Small intestine (tissue), 7 donors: ENCODE measurements around the gene UPF1. TPM values are rescaled to one million over a fixed set of nuclear protein-coding genes. Genes with fewer than 3 reads are reported as not detected.

Source experiments
- DNase-seq, 2 donors: peaks; one replicate each; pipeline versions ENCODE4 v3.0.0 to v3.0.0-alpha.2; 2013
- FAIRE-seq: peaks from 2 replicates; lab custom pipeline; 2012; peaks lifted over from hg19 to GRCh38; lab: Jason Lieb, UNC
- H3K27ac ChIP-seq, 3 donors: one replicate each; pipeline ENCODE4 v1.5.1; 2013; ENCODE audit warnings: low read length in 2 of 3, mild to moderate bottlenecking in 2 of 3, control low read depth in 1 of 3, inconsistent platforms in 1 of 3, low read depth in 1 of 3, moderate library complexity in 1 of 3
- H3K27me3 ChIP-seq, 3 donors: one replicate each; pipeline ENCODE4 v1.6.1; 2013; ENCODE audit warnings: low read length in 3 of 3, inconsistent platforms in 1 of 3; ENCODE audit not compliant: control insufficient read depth in 3 of 3, insufficient read depth in 3 of 3
- H3K36me3 ChIP-seq, 3 donors: one replicate each; pipeline ENCODE4 v1.6.1; 2013; ENCODE audit warnings: low read length in 3 of 3, inconsistent platforms in 1 of 3, low read depth in 1 of 3, mild to moderate bottlenecking in 1 of 3, moderate library complexity in 1 of 3; ENCODE audit not compliant: control insufficient read depth in 3 of 3, insufficient read depth in 2 of 3
- H3K4me1 ChIP-seq, 3 donors: one replicate each; pipeline ENCODE4 v1.6.1; 2013; ENCODE audit warnings: low read length in 2 of 3, inconsistent platforms in 1 of 3, low read depth in 1 of 3, mild to moderate bottlenecking in 1 of 3, moderate library complexity in 1 of 3; ENCODE audit not compliant: control insufficient read depth in 3 of 3, insufficient read depth in 2 of 3
- H3K4me3 ChIP-seq, 3 donors: one replicate each; pipeline ENCODE4 v1.5.1; 2013; ENCODE audit warnings: low read length in 3 of 3, control low read depth in 1 of 3, inconsistent platforms in 1 of 3, low read depth in 1 of 3, mild to moderate bottlenecking in 1 of 3, moderate library complexity in 1 of 3
- H3K9me3 ChIP-seq, 2 donors: one replicate each; pipeline ENCODE4 v1.6.1; 2013; ENCODE audit warnings: low read depth in 1 of 2, low read length in 1 of 2; ENCODE audit not compliant: control insufficient read depth in 2 of 2, insufficient read depth in 1 of 2
- WGBS, 3 donors: extraction: QIAGEN DNeasy Blood & Tissue Kit; methylation state at CpG; one replicate each; pipeline ENCODE4 v1.1.7; 2013; 5-methylcytosine and 5-hydroxymethylcytosine counted together
- polyA plus RNA-seq, 4 donors: library from polyadenylated mRNA; stranded (reverse) in 3 of 4; unstranded in 1 of 4; fragments of 200-250 nt in 3 of 4; fragments of 120-200 nt in 1 of 4; gene quantifications; one replicate each; pipeline versions ENCODE4 v1.2.1 to v1.2.3, GENCODE V29; 2013
- donor health status: healthy with polysubstance abuse.
- donor health status: control.
- donor health status: control.
- donor health status: Bipolar disorder and iron deficiency.
- donor health status: healthy.

UPF1 gene
- polyA plus RNA-seq, 4 donors, result 37.6 to 55.1 (median 41.8) TPM

DNA sequence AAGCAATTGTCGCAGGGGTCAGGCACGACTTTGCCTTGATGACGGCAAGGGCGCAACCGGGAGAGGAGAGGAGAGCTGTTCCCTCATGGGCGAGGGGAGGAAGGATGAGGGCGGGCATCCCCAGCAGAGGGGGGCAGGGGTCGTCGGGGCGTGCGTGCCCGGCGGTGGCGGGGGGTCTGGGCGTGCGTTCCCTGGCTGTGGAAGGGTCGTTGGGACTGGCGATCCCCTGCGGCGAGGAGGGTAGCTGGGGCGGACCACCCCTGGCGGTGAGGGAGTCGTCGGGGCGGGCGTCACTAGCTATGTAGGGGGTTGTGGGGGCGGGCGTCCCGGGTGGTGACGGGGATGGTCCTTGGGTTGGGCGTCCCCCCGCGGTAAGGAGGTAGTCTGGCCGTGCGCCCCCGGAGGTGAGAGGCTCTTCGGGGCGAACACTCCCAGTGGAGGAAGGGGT lies 42.3 kb upstream of the UPF1 start:
- no peak overlapping the region for H3K27ac ChIP-seq
- H3K27me3 ChIP-seq, result peaks cover 13 to 89% (median 52%) of the 10 kb centered on the region in 3 donors
- no peaks in the 10 kb centered on the region for H3K36me3 ChIP-seq
- no peak for FAIRE-seq
- H3K4me3 ChIP-seq, result peak overlapping the region in 1 of 3 donors; percentile 24
- WGBS, 3 donors, result 3 to 11% (median 8%) methylated on average over 36 to 38 of the region's 38 CpGs
- H3K4me1 ChIP-seq, result peaks cover 0 to 34% (median 3%) of the 10 kb centered on the region in 3 donors
- no peaks in the 10 kb centered on the region for H3K9me3 ChIP-seq
- DNase-seq, result no peak

DNA sequence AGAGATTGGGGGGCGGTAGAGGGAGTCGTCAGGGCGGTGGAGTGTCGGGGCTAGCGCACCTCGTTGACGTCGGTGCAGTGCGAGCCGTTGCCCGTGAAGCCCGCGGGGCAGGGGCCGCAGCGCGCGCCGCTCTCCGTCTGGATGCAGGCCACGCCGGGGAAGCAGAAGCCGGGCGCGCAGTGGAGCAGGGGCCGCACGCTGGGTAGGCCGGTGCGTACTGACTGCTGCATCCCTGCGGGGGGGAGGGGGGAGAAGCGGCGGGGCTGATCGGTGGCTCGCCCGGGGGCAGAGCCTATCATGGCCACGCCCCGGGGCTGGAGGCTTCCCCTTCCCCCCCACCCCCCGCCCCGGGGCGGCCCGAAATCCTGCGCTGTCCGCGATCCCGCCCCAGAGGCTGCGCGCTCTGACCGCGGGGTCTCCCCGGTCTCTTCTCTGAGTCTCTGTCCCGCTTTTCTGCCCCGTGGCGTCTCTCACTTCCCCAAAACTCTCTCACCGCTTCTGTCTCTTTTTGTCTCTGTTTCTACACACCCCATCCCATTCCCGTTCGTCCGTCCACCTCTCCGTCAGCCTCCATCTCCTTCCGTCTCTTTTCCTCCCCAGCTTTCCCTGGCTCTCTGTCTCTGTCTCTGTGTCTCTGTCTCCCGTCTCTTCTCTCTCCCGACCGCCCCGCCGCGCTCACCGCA lies 41.7 kb upstream of the UPF1 start:
- Histone ChIP-seq H3K4me1 (peaks cover 0 to 31% (median 3%) of the 10 kb centered on the region in 3 donors), H3K4me3 (peak overlapping the region in 1 of 3 donors; percentile 24), H3K27ac (no peak overlapping the region), H3K27me3 (peaks cover 13 to 84% (median 52%) of the 10 kb centered on the region in 3 donors), H3K36me3 (no peaks in the 10 kb centered on the region), H3K9me3 (no peaks in the 10 kb centered on the region)
- WGBS, 3 donors, result 1 to 4% (median 2%) methylated on average over 33 to 63 of the region's 65 CpGs
- DNase-seq (peak in 1 of 2 donors; percentile 39), FAIRE-seq (no peak)

- WGBS, 3 donors, result 3 to 5% (median 4%) methylated on average over 57 to 61 of the region's 61 CpGs
- peaks cover 13 to 78% (median 55%) of the 10 kb centered on the region in 3 donors for H3K27me3 ChIP-seq
- no peak for FAIRE-seq
These were observed 41.0 kb upstream of the UPF1 start, which contains the start of gene COMP for GRCh38 chr19:18790566-18791314. Gene COMP, minus strand, starts transcription at chr19:18791305. Its CDS starts 36 bp downstream, at chr19:18791269.

GRCh38 chr19:18791315-18791678 lies 40.5 kb upstream of the UPF1 start:
- FAIRE-seq (no peak), DNase-seq (peak in 1 of 2 donors; percentile 1)
- Histone ChIP-seq H3K27me3 (peaks cover 13 to 73% (median 53%) of the 10 kb centered on the region in 3 donors), H3K4me3 (no peak overlapping the region), H3K36me3 (no peaks in the 10 kb centered on the region), H3K27ac (no peak overlapping the region), H3K4me1 (peaks cover 0 to 32% (median 0%) of the 10 kb centered on the region in 3 donors), H3K9me3 (no peaks in the 10 kb centered on the region)
- WGBS, 3 donors, result 17 to 30% (median 26%) methylated on average over 21 of the region's 21 CpGs

More at GRCh38 chr19:18790566-18791314, 41.0 kb upstream of the UPF1 start, which contains the start of gene COMP:
- no peaks in the 10 kb centered on the region for H3K36me3 ChIP-seq
- no peak within 1 kb of the TSS for H3K4me3 ChIP-seq
- H3K9me3 ChIP-seq, result no peaks in the 10 kb centered on the region
- no peak within 1 kb of the TSS for H3K27ac ChIP-seq
- peak in 1 of 2 donors; percentile 39 for DNase-seq
- peaks cover 0 to 30% (median 0%) of the 10 kb centered on the region in 3 donors for H3K4me1 ChIP-seq

DNA sequence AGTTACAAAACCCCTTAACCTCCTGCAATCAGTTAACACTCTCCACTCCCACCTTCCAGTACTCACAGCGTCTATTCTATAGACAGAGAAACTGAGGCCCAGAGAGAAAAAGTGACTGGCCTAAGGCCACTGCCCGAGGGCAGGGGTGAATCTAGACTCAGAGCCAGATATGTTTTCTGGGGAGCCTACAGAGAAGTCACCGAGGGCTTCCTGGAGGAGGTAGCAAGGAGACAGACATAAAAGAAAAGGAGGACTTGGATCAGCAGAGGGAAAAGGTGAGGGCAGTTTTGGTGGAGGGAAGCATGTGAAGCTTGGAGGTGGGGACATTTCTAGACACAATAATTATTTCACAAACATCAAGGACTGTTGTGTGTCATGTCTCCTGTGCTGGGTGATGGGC lies 39.1 kb upstream of the UPF1 start:
- Histone ChIP-seq H3K36me3 (no peaks in the 10 kb centered on the region), H3K27ac (no peak overlapping the region), H3K4me1 (peaks cover 0 to 38% (median 0%) of the 10 kb centered on the region in 3 donors), H3K27me3 (peaks cover 13 to 59% (median 42%) of the 10 kb centered on the region in 3 donors), H3K9me3 (no peaks in the 10 kb centered on the region), H3K4me3 (no peak overlapping the region)
- no peak for FAIRE-seq
- DNase-seq, result no peak
- WGBS, 3 donors, result 64 to 84% (median 71%) methylated on average over 3 of the region's 3 CpGs

DNA sequence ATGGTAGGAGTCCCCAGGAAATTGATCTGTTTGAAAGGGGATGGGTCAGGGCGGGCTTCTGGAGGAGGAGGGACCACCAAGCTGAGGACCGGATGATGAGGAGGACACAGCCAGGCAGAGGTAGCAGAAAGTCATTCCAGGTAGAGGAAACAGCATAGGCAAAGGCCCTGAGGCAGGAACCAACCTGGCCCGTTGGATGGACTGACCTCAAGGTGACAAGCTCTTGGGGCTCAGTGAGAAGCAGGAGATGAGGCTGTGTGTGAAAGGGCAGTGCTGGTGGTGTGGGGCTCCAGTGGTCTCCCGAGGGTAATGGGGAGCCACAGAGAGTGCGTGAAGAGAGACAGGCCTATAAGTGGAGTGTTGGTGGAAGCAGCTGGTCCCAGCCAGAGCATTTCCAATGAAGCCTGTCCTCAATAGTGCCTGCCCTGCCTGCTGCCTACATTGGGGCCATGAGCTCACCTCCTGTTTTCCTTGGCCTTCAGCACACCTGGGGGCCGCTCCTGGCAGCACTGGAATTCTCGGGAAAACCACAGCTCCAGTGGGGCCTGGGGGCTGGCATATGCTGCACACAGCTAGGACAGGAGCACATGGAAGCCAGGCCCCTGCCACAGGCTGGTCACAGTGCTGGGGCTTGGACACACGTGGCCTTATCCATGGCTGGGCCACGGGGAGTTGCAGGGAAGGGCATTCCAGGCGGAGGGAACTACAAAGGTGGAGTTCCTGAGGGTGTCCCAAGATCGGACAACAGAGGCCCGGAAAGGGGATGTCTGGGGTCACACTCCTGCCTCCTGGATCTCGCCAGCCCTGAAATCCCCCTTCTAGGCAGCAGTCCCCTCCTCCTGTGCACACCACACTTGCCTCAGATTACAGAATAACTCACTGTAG lies 38.4 kb upstream of the UPF1 start:
- H3K4me1 ChIP-seq, result peaks cover 0 to 45% (median 0%) of the 10 kb centered on the region in 3 donors
- H3K27ac ChIP-seq, result no peak overlapping the region
- WGBS, 3 donors, result 63 to 77% (median 71%) methylated on average over 13 of the region's 13 CpGs
- DNase-seq (no peak), FAIRE-seq (no peak)
- peaks cover 13 to 52% (median 43%) of the 10 kb centered on the region in 3 donors for H3K27me3 ChIP-seq
- no peaks in the 10 kb centered on the region for H3K9me3 ChIP-seq
- H3K36me3 ChIP-seq, result no peaks in the 10 kb centered on the region
- H3K4me3 ChIP-seq, result no peak overlapping the region

DNA sequence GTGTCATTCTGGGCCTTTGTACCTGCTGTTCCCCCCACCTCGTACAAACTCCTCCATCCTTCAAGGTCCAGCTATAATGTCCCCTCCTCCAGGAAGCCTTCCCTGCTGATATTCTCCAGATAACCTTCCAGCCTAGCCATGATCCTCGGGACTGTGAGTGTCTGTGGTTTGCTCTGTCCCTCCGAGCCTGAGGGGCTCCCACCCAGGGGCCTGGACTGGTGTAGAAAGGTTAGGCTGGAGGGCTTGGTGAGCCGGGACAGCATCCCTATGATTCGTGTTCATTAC lies 37.8 kb upstream of the UPF1 start:
- no peak overlapping the region for H3K4me3 ChIP-seq
- H3K27ac ChIP-seq, result no peak overlapping the region
- peaks cover 13 to 46% (median 43%) of the 10 kb centered on the region in 3 donors for H3K27me3 ChIP-seq
- no peaks in the 10 kb centered on the region for H3K9me3 ChIP-seq
- no peak for FAIRE-seq
- H3K36me3 ChIP-seq, result no peaks in the 10 kb centered on the region
- no peak for DNase-seq
- 40 to 59% (median 43%) methylated on average over 5 of the region's 5 CpGs for WGBS, 3 donors
- peaks cover 0 to 45% (median 0%) of the 10 kb centered on the region in 3 donors for H3K4me1 ChIP-seq

GRCh38 chr19:18794692-18795091 lies 37.1 kb upstream of the UPF1 start:
- DNase-seq, result no peak
- no peak overlapping the region for H3K4me3 ChIP-seq
- H3K27me3 ChIP-seq, result peaks cover 8 to 39% (median 39%) of the 10 kb centered on the region in 3 donors
- H3K4me1 ChIP-seq, result peaks cover 0 to 47% (median 0%) of the 10 kb centered on the region in 3 donors
- H3K9me3 ChIP-seq, result no peaks in the 10 kb centered on the region
- no peaks in the 10 kb centered on the region for H3K36me3 ChIP-seq
- no peak for FAIRE-seq
- 89 to 95% (median 90%) methylated on average over 6 of the region's 6 CpGs for WGBS, 3 donors
- H3K27ac ChIP-seq, result no peak overlapping the region
